ENCODE results near the gene LRP5.
"Not testable (repeated sequence)": the region's sequence is repeated elsewhere in the genome, so short reads cannot be mapped to it uniquely, and the experiment has no call there.

The LRP5 gene

DNA sequence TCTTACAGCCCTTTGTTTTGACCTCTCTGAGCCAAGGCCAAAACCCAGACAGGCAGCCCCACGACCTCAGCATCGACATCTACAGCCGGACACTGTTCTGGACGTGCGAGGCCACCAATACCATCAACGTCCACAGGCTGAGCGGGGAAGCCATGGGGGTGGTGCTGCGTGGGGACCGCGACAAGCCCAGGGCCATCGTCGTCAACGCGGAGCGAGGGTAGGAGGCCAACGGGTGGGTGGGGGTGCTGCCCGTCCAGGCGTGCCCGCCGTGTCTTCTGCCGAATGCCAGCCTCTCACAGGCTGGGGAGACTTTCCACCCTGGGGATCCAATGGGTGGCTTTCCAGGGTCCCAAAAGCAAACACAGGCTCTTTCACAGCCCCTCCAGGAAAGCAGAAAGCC lies 111.1 kb downstream of the LRP5 start:
- Histone ChIP-seq H3K27me3 (ENCODE audit: insufficient read depth, low read length) (no peaks in the 10 kb centered on the region), H3K4me1 (ENCODE audit: insufficient read depth, low read length) (no peaks in the 10 kb centered on the region), H3K9me3 (ENCODE audit: insufficient read depth, low read depth, low read length) (no peaks in the 10 kb centered on the region), H3K4me3 (ENCODE audit: low read length) (no peak overlapping the region), H3K27ac (ENCODE audit: low read depth, low read length) (no peak overlapping the region), H3K9ac (ENCODE audit: low read depth, low read length) (no peak overlapping the region), H3K36me3 (ENCODE audit: insufficient read depth, low read length) (peaks cover 23% of the 10 kb centered on the region)
- 97% methylated on average over 21 of the region's 21 CpGs for WGBS

DNA sequence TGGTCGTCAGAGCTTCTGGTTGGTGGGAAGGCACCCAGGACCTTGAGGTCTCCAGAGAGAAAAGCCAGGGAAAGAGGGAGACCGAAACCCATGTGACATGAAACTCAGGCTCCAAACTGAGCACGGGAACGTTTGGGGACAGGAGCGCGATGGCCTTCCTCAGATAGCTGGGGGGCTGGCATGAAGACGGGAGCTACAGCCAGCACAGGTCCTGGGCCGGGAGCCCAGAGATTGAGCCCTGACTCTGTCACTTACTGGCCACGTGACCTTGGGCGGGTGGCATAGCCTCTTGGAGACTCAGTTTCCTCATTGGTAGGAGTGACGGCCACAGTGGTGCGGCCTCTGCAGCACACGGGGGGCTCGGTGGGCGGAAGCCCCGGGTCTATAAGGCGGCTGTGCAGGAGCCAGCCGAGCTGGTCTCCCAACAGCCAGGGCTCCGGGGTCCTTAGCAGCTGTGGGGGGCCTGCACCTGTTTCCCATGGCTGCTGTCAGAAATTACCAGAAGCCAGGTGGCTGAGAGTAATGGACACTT lies 111.8 kb downstream of the LRP5 start:
- Histone ChIP-seq H3K4me3 (ENCODE audit: low read length) (no peak overlapping the region), H3K4me1 (ENCODE audit: insufficient read depth, low read length) (no peaks in the 10 kb centered on the region), H3K27ac (ENCODE audit: low read depth, low read length) (no peak overlapping the region), H3K9me3 (ENCODE audit: insufficient read depth, low read depth, low read length) (peaks cover 1% of the 10 kb centered on the region; the same call in 1 of the 2 replicates), H3K27me3 (ENCODE audit: insufficient read depth, low read length) (no peaks in the 10 kb centered on the region), H3K36me3 (ENCODE audit: insufficient read depth, low read length) (peaks cover 25% of the 10 kb centered on the region), H3K9ac (ENCODE audit: low read depth, low read length) (no peak overlapping the region)
- 95% methylated on average over 19 of the region's 19 CpGs for WGBS

DNA sequence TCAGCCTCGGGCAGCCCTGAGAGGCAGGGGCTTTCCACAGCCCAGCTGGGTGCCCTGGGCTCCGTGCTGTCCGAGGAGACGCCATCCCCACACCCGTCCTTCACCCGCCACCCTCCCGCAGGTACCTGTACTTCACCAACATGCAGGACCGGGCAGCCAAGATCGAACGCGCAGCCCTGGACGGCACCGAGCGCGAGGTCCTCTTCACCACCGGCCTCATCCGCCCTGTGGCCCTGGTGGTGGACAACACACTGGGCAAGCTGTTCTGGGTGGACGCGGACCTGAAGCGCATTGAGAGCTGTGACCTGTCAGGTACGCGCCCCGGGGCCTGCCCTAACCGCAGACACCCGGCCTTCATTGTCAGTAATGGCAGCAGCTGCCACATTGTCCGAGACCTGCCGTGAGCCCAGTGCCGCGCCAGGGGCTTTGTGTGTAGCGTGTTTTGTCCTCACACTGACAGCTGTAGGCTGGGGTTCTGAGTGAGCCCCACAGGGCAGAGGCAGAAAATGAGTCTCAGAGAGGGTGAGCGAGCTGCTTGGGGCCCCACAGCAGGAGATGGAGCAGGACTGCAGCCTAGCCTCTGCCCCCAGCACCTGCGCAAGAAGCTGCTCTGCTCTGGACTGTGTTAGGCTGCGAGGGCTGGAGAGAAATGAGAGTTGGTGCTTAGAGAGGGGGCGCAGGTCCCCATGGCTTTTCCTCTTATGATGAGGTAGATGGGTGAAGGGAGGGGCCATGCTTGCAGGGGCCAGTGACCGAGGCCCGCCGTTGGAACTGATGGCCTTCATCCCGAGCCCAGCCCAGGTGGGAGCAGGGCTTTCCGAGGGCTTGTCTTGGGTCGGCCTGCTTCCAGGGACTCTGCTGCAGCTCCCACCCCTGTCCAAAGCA lies 112.8 kb downstream of the LRP5 start:
- Histone ChIP-seq H3K27ac (ENCODE audit: low read depth, low read length) (no peak overlapping the region), H3K36me3 (ENCODE audit: insufficient read depth, low read length) (peaks cover 32% of the 10 kb centered on the region), H3K4me1 (ENCODE audit: insufficient read depth, low read length) (no peaks in the 10 kb centered on the region), H3K9me3 (ENCODE audit: insufficient read depth, low read depth, low read length) (peaks cover 8% of the 10 kb centered on the region), H3K4me3 (ENCODE audit: low read length) (no peak overlapping the region), H3K9ac (ENCODE audit: low read depth, low read length) (no peak overlapping the region), H3K27me3 (ENCODE audit: insufficient read depth, low read length) (no peaks in the 10 kb centered on the region)
- 96% methylated on average over 40 of the region's 40 CpGs for WGBS

DNA sequence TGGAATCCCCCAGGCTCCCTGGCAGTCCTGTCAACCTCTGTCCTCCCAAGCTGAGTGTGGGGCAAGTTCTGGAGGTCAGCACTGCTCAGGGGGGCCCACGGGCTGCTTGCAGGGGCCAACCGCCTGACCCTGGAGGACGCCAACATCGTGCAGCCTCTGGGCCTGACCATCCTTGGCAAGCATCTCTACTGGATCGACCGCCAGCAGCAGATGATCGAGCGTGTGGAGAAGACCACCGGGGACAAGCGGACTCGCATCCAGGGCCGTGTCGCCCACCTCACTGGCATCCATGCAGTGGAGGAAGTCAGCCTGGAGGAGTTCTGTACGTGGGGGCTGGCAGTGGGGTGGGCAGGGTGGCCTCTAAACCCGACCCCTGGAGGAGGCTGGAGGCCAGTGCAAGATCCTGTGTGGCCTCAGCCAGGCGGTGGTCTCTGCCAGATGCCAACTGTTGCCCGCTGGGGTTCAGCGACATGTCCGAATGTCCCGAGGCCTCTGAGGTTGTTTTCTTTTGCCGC lies 113.5 kb downstream of the LRP5 start:
- 96% methylated on average over 21 of the region's 21 CpGs for WGBS
- Histone ChIP-seq H3K9ac (ENCODE audit: low read depth, low read length) (no peak overlapping the region), H3K36me3 (ENCODE audit: insufficient read depth, low read length) (peaks cover 38% of the 10 kb centered on the region), H3K27me3 (ENCODE audit: insufficient read depth, low read length) (no peaks in the 10 kb centered on the region), H3K9me3 (ENCODE audit: insufficient read depth, low read depth, low read length) (peaks cover 8% of the 10 kb centered on the region), H3K27ac (ENCODE audit: low read depth, low read length) (no peak overlapping the region), H3K4me3 (ENCODE audit: low read length) (no peak overlapping the region), H3K4me1 (ENCODE audit: insufficient read depth, low read length) (no peaks in the 10 kb centered on the region)

GRCh38 chr11:68429661-68430060 lies 117.3 kb downstream of the LRP5 start:
- Histone ChIP-seq H3K27me3 (ENCODE audit: insufficient read depth, low read length) (no peaks in the 10 kb centered on the region), H3K36me3 (ENCODE audit: insufficient read depth, low read length) (peaks cover 57% of the 10 kb centered on the region), H3K4me1 (ENCODE audit: insufficient read depth, low read length) (no peaks in the 10 kb centered on the region), H3K27ac (ENCODE audit: low read depth, low read length) (no peak overlapping the region), H3K4me3 (ENCODE audit: low read length) (no peak overlapping the region), H3K9ac (ENCODE audit: low read depth, low read length) (no peak overlapping the region), H3K9me3 (ENCODE audit: insufficient read depth, low read depth, low read length) (peaks cover 8% of the 10 kb centered on the region)
- 95% methylated on average over 3 of the region's 3 CpGs for WGBS

GRCh38 chr11:68430384-68430783 lies 118.0 kb downstream of the LRP5 start:
- 98% methylated on average over 5 of the region's 5 CpGs for WGBS
- Histone ChIP-seq H3K27me3 (ENCODE audit: insufficient read depth, low read length) (no peaks in the 10 kb centered on the region), H3K27ac (ENCODE audit: low read depth, low read length) (no peak overlapping the region), H3K36me3 (ENCODE audit: insufficient read depth, low read length) (peaks cover 50% of the 10 kb centered on the region), H3K4me3 (ENCODE audit: low read length) (no peak overlapping the region), H3K9ac (ENCODE audit: low read depth, low read length) (no peak overlapping the region), H3K9me3 (ENCODE audit: insufficient read depth, low read depth, low read length) (peaks cover 8% of the 10 kb centered on the region), H3K4me1 (ENCODE audit: insufficient read depth, low read length) (no peaks in the 10 kb centered on the region)

DNA sequence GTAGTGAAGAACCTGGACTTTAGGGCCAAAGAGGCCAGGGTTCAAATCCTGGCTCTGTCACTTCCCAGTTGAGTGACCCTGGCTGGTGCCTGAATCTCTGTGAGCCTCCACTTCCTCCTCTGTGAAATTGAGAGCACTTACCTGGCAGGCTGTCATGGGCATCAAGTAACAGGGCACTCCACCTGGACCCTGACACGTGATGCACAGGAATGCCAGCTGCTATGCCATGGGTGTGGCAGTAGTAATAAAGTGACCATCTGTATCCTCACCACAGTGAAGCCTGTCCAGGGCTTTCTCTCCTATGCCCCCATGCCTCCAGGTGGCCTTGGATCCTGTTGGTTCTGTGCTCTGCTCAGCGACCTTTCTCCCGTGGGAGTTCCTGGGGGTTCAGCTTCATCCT lies 118.4 kb downstream of the LRP5 start:
- Histone ChIP-seq H3K27ac (ENCODE audit: low read depth, low read length) (no peak overlapping the region), H3K4me3 (ENCODE audit: low read length) (no peak overlapping the region), H3K9me3 (ENCODE audit: insufficient read depth, low read depth, low read length) (peaks cover 8% of the 10 kb centered on the region), H3K4me1 (ENCODE audit: insufficient read depth, low read length) (no peaks in the 10 kb centered on the region), H3K9ac (ENCODE audit: low read depth, low read length) (no peak overlapping the region), H3K36me3 (ENCODE audit: insufficient read depth, low read length) (peaks cover 48% of the 10 kb centered on the region), H3K27me3 (ENCODE audit: insufficient read depth, low read length) (no peaks in the 10 kb centered on the region)
- 90% methylated on average over 3 of the region's 3 CpGs for WGBS

GRCh38 chr11:68431984-68432645 lies 119.7 kb downstream of the LRP5 start:
- H3K27me3 ChIP-seq (ENCODE audit: insufficient read depth, low read length): no peaks in the 10 kb centered on the region
- peaks cover 8% of the 10 kb centered on the region for H3K9me3 ChIP-seq (ENCODE audit: insufficient read depth, low read depth, low read length)
- 95% methylated on average over 24 of the region's 24 CpGs for WGBS
- no peak overlapping the region for H3K27ac ChIP-seq (ENCODE audit: low read depth, low read length)
- no peaks in the 10 kb centered on the region for H3K4me1 ChIP-seq (ENCODE audit: insufficient read depth, low read length)
- H3K36me3 ChIP-seq (ENCODE audit: insufficient read depth, low read length): peaks cover 40% of the 10 kb centered on the region
- no peak overlapping the region for H3K4me3 ChIP-seq (ENCODE audit: low read length)
- no peak overlapping the region for H3K9ac ChIP-seq (ENCODE audit: low read depth, low read length)

- H3K4me3 ChIP-seq (ENCODE audit: low read length): no peak overlapping the region
- H3K27me3 ChIP-seq (ENCODE audit: insufficient read depth, low read length): no peaks in the 10 kb centered on the region
- no peaks in the 10 kb centered on the region for H3K4me1 ChIP-seq (ENCODE audit: insufficient read depth, low read length)
- H3K9ac ChIP-seq (ENCODE audit: low read depth, low read length): no peak overlapping the region
- H3K36me3 ChIP-seq (ENCODE audit: insufficient read depth, low read length): peaks cover 39% of the 10 kb centered on the region
- no peak overlapping the region for H3K27ac ChIP-seq (ENCODE audit: low read depth, low read length)
- peaks cover 8% of the 10 kb centered on the region for H3K9me3 ChIP-seq (ENCODE audit: insufficient read depth, low read depth, low read length)
- 92% methylated on average over 17 of the region's 17 CpGs for WGBS
These were observed 120.5 kb downstream of the LRP5 start for GRCh38 chr11:68432874-68433273.

DNA sequence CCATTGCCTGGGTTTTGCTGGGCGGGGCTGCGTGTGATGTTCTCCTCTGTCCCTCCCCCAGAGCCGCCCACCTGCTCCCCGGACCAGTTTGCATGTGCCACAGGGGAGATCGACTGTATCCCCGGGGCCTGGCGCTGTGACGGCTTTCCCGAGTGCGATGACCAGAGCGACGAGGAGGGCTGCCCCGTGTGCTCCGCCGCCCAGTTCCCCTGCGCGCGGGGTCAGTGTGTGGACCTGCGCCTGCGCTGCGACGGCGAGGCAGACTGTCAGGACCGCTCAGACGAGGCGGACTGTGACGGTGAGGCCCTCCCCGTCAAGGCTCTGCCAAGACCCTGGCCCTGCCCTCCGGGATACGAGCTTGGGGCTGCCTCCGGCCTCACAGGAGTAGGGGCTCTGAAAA lies 121.2 kb downstream of the LRP5 start:
- 96% methylated on average over 31 of the region's 31 CpGs for WGBS
- H3K9me3 ChIP-seq (ENCODE audit: insufficient read depth, low read depth, low read length): peaks cover 8% of the 10 kb centered on the region
- no peaks in the 10 kb centered on the region for H3K27me3 ChIP-seq (ENCODE audit: insufficient read depth, low read length)
- no peak overlapping the region for H3K4me3 ChIP-seq (ENCODE audit: low read length)
- no peaks in the 10 kb centered on the region for H3K4me1 ChIP-seq (ENCODE audit: insufficient read depth, low read length)
- H3K9ac ChIP-seq (ENCODE audit: low read depth, low read length): no peak overlapping the region
- peaks cover 36% of the 10 kb centered on the region for H3K36me3 ChIP-seq (ENCODE audit: insufficient read depth, low read length)
- H3K27ac ChIP-seq (ENCODE audit: low read depth, low read length): no peak overlapping the region

GRCh38 chr11:68434159-68434558 lies 121.8 kb downstream of the LRP5 start:
- H3K4me3 ChIP-seq (ENCODE audit: low read length); H3K9ac ChIP-seq (ENCODE audit: low read depth, low read length); H3K27me3 ChIP-seq (ENCODE audit: insufficient read depth, low read length); H3K27ac ChIP-seq (ENCODE audit: low read depth, low read length); H3K9me3 ChIP-seq (ENCODE audit: insufficient read depth, low read depth, low read length); H3K4me1 ChIP-seq (ENCODE audit: insufficient read depth, low read length): not testable (repeated sequence)
- WGBS: 90% methylated on average over 5 of the region's 5 CpGs
- H3K36me3 ChIP-seq (ENCODE audit: insufficient read depth, low read length): peaks cover 38% of the 10 kb centered on the region
